Vagina (tissue), 2 donors: Measurements from ENCODE around the gene PRSS1. TPM values are rescaled to one million over a fixed set of nuclear protein-coding genes. Genes with fewer than 3 reads are reported as not detected.
A peak's percentile ranks its signal among the peaks of the same experiment; 100 is the strongest.

ENCODE experiments used
- DNase-seq, 2 donors: peaks; one replicate each; pipeline ENCODE4 v3.0.0-alpha.2; 2017; ENCODE audit errors: extremely low spot score in 2 of 2
- H3K27ac ChIP-seq: fragments of 200-600 bp; sonication (generic); one replicate; pipeline ENCODE4 v1.5.1; 2019
- H3K27me3 ChIP-seq: fragments of 200-600 bp; sonication (generic); one replicate; pipeline ENCODE4 v1.5.1; 2019
- H3K36me3 ChIP-seq, 2 donors: fragments of 200-600 bp; sonication (generic); one replicate each; pipeline ENCODE4 v1.5.1; 2017 to 2019
- H3K4me1 ChIP-seq: fragments of 200-600 bp; sonication (generic); one replicate; pipeline ENCODE4 v1.5.1; 2019
- H3K4me3 ChIP-seq, 2 donors: fragments of 200-600 bp; sonication (generic); 1 replicate in 1 of 2; 2 replicates in 1 of 2; pipeline ENCODE4 v1.5.1; 2016 to 2019
- H3K9me3 ChIP-seq: fragments of 200-600 bp; sonication (generic); one replicate; pipeline ENCODE4 v1.5.1; 2019
- POLR2A ChIP-seq, 2 donors: fragments of 450-650 bp; IDR thresholded peaks; one replicate each; pipeline ENCODE4 v1.6.1; 2017; ENCODE audit warnings: antibody characterized with exemption in 2 of 2, mild to moderate bottlenecking in 2 of 2, moderate library complexity in 2 of 2
- POLR2AphosphoS5 ChIP-seq, 2 donors: sonication (generic); formaldehyde crosslinking; IDR thresholded peaks; one replicate each; pipeline ENCODE4 v1.9.0; 2017; ENCODE audit warnings: antibody characterized with exemption in 2 of 2, mild to moderate bottlenecking in 2 of 2, low read depth in 1 of 2; ENCODE audit not compliant: insufficient read depth in 1 of 2
- intact Hi-C: fragments of 100-400 bp; cut with DNase I; formaldehyde crosslinking; loops from one replicate; pipeline ENCODE4 v1.15.1; 2023
- total RNA-seq: library from RNA; depleted of rRNA; stranded (reverse); fragments of >200 nt; gene quantifications from one replicate; pipeline ENCODE4 v1.2.3, GENCODE V29; 2016
- TF ChIP-seq, protein P1 (sequence below), 3 experiments: fragments of 450-650 bp in 2 of 3; fragments of 200-600 bp in 1 of 3; sonication (generic) in 1 of 3; IDR thresholded peaks; one replicate each; pipeline ENCODE4 v1.5.1; 2017 to 2019; ENCODE audit warnings: antibody characterized with exemption in 3 of 3, mild to moderate bottlenecking in 2 of 3, moderate library complexity in 2 of 3

PRSS1 gene
- total RNA-seq, 1 donor from 2014 or later = not detected

DNA sequence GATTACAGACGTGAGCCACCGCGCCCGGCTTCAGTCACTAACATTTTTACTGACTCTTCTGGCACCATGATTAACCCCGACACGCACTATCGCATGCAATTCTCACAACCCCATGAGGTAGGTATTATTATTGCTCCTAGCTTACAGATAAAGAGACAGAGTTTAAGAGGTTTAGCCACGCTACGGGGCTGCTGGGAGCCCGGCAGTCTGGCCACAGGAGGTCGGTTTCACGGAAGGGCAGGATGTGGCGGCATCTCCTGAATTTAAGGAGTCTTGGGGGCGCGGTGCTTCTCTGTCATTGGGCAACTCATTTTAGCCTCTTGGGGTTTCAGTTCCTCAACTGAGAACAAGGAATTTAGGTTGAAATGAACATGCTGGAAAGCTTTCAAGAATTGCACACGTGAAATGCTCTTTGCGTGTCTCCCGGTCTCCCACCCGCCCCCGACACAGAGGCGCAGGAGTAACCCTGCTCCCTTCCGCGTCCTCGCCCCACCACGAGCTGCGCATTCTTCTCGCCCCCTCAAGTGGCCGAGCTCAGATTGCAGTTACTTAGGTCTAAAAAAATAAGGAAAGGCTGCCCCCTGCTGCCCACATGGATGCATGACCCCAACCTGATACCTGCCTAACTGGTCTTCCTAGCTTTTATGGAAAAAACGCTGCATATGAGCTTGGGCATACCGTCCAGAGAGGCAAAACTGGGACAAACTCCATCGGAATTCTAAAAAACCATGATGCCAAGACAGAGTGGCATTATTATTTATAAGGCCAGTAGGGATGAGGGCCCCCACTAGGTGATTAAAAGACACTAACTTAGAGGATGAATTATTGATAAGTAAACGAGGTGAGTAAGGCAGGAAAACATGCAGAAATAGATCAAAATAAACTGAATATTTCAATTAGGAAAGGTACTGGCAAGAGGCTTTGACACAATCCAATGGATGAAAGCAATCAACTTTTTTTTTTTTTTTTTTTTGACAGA, 33.9 kb downstream of the PRSS1 start:
- no peaks in the 10 kb centered on the region for H3K36me3 ChIP-seq
- H3K9me3 ChIP-seq = no peaks in the 10 kb centered on the region
- no peaks in the 10 kb centered on the region for H3K27me3 ChIP-seq
- no peaks in the 10 kb centered on the region for H3K4me1 ChIP-seq
- TF ChIP-seq, protein P1, sequence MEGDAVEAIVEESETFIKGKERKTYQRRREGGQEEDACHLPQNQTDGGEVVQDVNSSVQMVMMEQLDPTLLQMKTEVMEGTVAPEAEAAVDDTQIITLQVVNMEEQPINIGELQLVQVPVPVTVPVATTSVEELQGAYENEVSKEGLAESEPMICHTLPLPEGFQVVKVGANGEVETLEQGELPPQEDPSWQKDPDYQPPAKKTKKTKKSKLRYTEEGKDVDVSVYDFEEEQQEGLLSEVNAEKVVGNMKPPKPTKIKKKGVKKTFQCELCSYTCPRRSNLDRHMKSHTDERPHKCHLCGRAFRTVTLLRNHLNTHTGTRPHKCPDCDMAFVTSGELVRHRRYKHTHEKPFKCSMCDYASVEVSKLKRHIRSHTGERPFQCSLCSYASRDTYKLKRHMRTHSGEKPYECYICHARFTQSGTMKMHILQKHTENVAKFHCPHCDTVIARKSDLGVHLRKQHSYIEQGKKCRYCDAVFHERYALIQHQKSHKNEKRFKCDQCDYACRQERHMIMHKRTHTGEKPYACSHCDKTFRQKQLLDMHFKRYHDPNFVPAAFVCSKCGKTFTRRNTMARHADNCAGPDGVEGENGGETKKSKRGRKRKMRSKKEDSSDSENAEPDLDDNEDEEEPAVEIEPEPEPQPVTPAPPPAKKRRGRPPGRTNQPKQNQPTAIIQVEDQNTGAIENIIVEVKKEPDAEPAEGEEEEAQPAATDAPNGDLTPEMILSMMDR (IDR thresholded peaks at IDR 0.05) = peak; percentile 84 to 86 (median 85)
- no peak for TF ChIP-seq POLR2A (IDR thresholded peaks at IDR 0.05)
- TF ChIP-seq POLR2AphosphoS5 (IDR thresholded peaks at IDR 0.05; ENCODE audit: insufficient read depth in 1 of 2, low read depth in 1 of 2) = peak in 1 of 2 donors; percentile 38
- intact Hi-C loops = no loop called here
- peak overlapping the region; percentile 28 to 40 for H3K4me3 ChIP-seq
- DNase-seq = no peak
- no peak overlapping the region for H3K27ac ChIP-seq

GRCh38 chr7:142784096-142784495, 34.8 kb downstream of the PRSS1 start:
- intact Hi-C loops = no loop called here
- H3K9me3 ChIP-seq = no peaks in the 10 kb centered on the region

DNA sequence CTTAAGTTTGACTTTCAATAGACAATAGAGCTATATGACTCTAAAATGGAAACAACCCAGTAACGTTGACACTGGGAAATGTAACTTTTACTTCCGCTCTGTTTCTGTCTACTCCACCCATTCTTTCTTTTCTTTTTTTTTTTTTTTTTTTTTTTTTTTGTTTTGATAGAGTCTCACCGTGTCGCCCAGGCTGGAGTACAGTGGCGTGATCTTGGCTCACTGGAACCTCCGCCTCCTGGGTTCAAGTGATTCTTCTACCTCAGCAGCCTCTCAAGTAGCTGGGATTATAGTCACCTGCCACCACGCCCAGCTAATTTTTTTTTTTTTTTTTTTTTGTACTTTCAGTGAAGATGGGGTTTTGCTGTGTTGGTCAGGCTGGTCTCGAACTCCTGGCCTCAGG, 35.4 kb downstream of the PRSS1 start:
- Histone ChIP-seq H3K36me3 (no peaks in the 10 kb centered on the region), H3K9me3 (no peaks in the 10 kb centered on the region), H3K27ac (no peak overlapping the region), H3K4me1 (no peaks in the 10 kb centered on the region), H3K27me3 (no peaks in the 10 kb centered on the region), H3K4me3 (no peak overlapping the region)
- no peak for DNase-seq
- intact Hi-C loops = no loop called here
- no peak for TF ChIP-seq POLR2A (IDR thresholded peaks at IDR 0.05)
- no peak for TF ChIP-seq POLR2AphosphoS5 (IDR thresholded peaks at IDR 0.05; ENCODE audit: insufficient read depth in 1 of 2, low read depth in 1 of 2)
- TF ChIP-seq, protein P1 (IDR thresholded peaks at IDR 0.05) = no peak

More at GRCh38 chr7:142784096-142784495, 34.8 kb downstream of the PRSS1 start:
- no peak for DNase-seq
- no peak overlapping the region for H3K4me3 ChIP-seq
- H3K27me3 ChIP-seq = no peaks in the 10 kb centered on the region
- TF ChIP-seq, protein P1 (IDR thresholded peaks at IDR 0.05) = no peak
- TF ChIP-seq POLR2AphosphoS5 (IDR thresholded peaks at IDR 0.05; ENCODE audit: insufficient read depth in 1 of 2, low read depth in 1 of 2) (no peak), POLR2A (IDR thresholded peaks at IDR 0.05) (no peak)
- no peak overlapping the region for H3K27ac ChIP-seq
- H3K36me3 ChIP-seq = no peaks in the 10 kb centered on the region
- H3K4me1 ChIP-seq = no peaks in the 10 kb centered on the region

DNA sequence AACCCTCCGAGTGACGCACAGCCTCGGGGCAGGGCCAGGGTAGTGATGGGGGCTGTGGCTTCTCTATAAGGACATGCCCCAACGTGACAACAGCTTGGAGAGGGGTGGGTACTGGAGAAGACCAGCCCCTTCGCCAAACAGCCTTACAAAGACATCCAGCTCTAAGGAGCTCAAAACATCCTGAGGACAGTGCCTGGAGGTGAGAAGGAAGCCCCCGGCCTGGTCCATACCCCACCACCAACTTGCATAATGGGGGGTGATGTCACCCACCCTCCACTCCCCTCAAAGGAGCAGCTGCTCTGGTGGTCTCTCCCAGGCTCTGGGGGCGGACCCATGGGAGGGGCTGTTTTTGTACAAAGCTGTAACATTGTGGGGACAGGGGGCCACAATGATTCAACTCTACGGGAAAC, 36.6 kb downstream of the PRSS1 start:
- H3K36me3 ChIP-seq = no peaks in the 10 kb centered on the region
- intact Hi-C loops = no loop called here
- no peaks in the 10 kb centered on the region for H3K9me3 ChIP-seq
- no peak overlapping the region for H3K27ac ChIP-seq
- no peak overlapping the region for H3K4me3 ChIP-seq
- H3K27me3 ChIP-seq = no peaks in the 10 kb centered on the region
- TF ChIP-seq, protein P1 (IDR thresholded peaks at IDR 0.05) = no peak
- TF ChIP-seq POLR2A (IDR thresholded peaks at IDR 0.05) (no peak), POLR2AphosphoS5 (IDR thresholded peaks at IDR 0.05; ENCODE audit: insufficient read depth in 1 of 2, low read depth in 1 of 2) (peak in 1 of 2 donors; percentile 15)
- no peak for DNase-seq
- H3K4me1 ChIP-seq = no peaks in the 10 kb centered on the region
